GM12873 (cell line): ENCODE data around the gene SHFL.

Experiments
- TF ChIP-seq, protein P1 (sequence below): IDR thresholded peaks from 2 replicates; pipeline ENCODE4 v1.5.1; 2012; ENCODE audit warnings: low read depth, mild to moderate bottlenecking, moderate library complexity, low read length, control low read depth; ENCODE audit not compliant: insufficient read depth; ENCODE audit errors: missing control alignments

Gene SHFL

DNA sequence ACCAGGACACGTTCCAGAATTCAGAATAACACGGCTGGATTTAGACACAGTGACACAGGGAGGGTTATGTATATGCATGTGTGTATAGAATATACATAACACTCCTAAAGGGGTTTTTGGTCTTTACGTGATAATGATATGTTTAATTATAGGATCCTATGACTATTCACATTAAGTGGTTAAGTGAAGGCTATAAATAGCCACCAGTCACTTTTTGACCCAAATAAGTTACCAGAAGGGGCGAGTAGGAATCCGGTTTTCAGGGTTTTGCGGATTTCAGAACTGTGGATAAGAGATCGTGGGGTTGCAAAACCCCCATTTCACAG, 9.5 kb downstream of the SHFL start:
- TF ChIP-seq, protein P1, sequence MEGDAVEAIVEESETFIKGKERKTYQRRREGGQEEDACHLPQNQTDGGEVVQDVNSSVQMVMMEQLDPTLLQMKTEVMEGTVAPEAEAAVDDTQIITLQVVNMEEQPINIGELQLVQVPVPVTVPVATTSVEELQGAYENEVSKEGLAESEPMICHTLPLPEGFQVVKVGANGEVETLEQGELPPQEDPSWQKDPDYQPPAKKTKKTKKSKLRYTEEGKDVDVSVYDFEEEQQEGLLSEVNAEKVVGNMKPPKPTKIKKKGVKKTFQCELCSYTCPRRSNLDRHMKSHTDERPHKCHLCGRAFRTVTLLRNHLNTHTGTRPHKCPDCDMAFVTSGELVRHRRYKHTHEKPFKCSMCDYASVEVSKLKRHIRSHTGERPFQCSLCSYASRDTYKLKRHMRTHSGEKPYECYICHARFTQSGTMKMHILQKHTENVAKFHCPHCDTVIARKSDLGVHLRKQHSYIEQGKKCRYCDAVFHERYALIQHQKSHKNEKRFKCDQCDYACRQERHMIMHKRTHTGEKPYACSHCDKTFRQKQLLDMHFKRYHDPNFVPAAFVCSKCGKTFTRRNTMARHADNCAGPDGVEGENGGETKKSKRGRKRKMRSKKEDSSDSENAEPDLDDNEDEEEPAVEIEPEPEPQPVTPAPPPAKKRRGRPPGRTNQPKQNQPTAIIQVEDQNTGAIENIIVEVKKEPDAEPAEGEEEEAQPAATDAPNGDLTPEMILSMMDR, result no peak

DNA sequence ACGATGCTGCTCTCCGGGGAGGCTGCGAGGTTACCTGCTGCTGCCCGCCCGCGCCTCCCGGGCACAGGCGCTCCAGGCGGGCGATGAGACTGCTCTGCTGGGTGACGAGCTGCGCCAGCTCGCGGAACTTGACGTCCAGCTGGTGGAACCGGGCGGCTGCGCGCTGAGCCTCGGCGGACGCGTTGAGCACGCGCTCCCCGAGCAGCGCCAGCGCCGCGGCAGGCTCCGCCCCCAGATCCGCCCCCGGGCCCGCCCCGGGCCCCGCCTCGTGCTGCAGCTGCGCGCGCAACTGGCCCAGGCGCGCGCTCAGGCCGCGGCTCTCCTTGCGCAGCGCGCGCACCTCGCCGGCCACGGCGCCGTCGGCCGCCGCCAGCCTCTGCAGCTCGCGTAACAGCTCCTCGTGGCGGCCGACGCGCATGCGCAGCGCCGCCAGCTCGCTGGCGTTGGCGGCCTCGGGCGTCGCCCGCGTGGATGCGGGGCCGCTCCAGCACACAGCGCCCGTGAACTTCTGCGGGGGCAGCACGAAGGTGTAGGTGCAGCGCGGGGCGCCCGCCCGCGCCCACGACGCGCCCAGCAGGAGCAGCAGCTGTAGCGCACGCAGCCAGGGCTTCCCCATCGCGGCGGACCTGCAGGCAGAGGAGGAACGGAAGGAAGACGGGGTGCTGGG, 10.0 kb downstream of the SHFL start:
- TF ChIP-seq, protein P1, result no peak

DNA sequence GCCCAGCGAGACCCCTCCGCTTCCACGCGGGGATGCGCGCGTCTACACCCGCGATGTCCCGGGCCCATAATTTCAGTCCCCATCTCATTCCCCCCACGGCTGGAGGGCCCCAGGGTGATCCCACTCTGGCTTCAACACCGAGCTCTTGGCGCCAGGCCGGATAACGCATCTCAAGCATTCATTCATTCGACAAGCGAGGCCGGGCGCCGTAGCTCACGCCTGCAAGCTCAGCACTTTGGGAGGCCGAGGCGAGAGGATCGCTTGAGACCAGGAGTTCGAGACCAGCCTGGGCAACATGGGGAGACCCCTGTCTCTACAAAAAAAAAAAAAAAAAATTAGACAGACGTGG, 10.5 kb downstream of the SHFL start:
- TF ChIP-seq, protein P1, result no peak

DNA sequence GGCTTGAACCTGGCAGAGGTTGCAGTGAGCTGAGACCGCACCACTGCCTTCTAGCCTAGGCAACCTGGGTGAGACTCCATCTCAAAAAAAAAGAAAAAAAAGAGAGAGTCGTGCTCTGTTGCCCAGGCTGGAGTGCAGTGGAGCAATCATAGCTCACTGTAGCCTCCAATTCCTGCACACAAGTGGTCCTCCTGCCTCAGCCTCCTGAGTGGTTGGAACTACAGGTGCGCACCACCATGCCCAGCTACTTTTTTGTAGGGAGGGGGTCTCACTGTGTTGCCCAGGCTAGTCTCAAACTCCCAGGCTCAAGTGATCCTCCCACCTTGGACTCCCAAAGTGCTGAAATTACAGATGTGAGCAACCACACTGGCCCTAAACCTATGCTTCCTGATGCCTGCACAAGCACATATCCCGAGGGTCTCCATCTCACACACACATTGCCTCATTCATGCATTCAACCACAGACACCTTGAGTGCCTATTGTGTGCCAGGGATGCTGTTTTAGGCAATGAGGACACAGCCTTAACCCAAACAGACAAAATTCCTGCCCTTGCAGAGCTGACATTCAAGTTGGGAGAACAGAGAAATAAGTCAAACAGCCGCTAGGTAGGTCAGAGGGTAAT, 14.2 kb downstream of the SHFL start:
- TF ChIP-seq, protein P1, result no peak

DNA sequence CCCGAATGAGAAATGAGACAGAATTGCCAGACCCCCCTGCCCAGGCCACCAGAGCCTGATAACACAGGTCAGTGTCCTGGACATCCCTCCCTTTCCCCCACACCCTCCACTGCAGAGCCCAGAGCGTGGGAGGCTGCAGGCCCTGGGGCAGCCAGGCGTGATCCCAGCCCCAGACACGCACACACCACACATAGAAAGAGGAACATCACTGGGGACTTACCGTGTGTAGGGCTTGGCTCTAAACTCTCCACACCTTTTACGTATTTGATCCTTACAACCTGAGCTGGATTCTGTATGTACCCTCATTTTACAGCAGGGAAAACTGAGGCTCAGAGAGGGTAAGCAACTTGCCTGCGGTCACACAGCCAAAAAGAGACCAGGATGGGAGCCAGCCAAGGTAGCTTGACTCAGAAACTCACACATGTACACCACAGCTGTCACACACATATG, 16.7 kb downstream of the SHFL start:
- TF ChIP-seq, protein P1, result no peak

DNA sequence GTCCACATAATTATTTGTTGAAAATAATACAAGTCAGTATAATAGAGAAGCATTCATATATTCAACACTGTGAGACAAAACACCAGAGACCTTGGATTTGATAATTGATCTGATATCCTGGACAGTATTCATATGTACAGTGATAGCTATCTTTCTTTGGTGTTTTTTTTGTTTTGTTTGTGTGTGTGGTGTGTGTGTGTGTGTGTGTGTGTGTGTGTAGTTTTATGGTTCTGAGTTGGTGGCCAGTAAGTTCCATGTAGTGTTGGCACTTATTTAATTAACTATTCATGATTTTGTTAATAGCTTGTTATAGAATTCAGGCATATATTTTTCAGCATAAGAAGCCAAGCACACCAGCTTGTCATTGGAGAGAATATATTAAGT, 18.0 kb downstream of the SHFL start:
- TF ChIP-seq, protein P1, result no peak

DNA sequence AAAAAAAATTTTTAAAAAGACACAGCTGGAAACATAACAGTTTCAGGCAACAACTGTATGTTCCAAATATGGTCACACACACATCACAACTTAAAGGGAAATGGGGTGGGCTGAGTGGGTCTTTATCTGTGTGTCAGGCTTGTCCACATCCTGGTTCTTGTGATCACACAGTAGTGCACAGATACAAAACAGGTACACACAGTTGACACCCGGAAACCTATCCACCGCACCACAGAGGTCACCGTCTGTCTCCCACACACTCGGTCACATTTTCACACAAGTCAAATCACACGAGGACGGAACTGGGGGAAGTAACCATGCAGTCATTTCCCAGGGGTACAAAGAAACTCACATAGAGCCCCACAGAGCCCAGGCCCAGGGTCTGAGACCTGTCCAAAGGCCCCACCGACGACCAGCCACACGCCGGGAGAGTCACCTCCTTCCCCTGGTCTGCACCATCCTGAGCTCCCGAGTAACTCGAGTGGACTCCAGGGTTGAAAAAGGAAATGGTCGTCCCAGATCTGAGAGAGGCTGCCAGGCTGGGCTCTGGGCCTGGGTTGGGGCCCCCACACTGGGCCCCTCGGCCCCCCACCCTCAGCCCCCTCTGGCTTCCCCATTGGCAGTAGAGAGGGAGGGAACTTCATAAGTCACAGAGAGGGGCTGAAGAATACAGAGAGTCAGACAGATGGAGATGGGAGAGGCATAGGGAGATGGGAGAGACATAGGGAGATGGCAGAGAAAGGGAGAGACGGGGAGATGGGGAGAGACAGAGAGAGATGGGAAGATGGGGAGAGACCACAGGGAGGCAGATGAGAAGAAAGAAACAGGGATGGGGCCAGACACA, 18.8 kb downstream of the SHFL start:
- TF ChIP-seq, protein P1, result no peak
